Suprapubic skin (tissue), 4 donors: ENCODE results near the gene WFIKKN1. TPM values are rescaled to one million over a fixed set of nuclear protein-coding genes. Genes with fewer than 3 reads are reported as not detected.

Experiments
- DNase-seq, 2 donors: peaks; one replicate each; pipeline ENCODE4 v3.0.0-alpha.2; 2019; ENCODE audit warnings: low spot score in 2 of 2
- H3K27ac ChIP-seq: fragments of 200-600 bp; sonication (generic); one replicate; pipeline ENCODE4 v1.5.1; 2019
- H3K27me3 ChIP-seq: fragments of 200-600 bp; sonication (generic); one replicate; pipeline ENCODE4 v1.5.1; 2019
- H3K36me3 ChIP-seq: fragments of 200-600 bp; sonication (generic); one replicate; pipeline ENCODE4 v1.5.1; 2019
- H3K4me1 ChIP-seq: fragments of 200-600 bp; sonication (generic); one replicate; pipeline ENCODE4 v1.5.1; 2019
- H3K4me3 ChIP-seq: fragments of 200-600 bp; sonication (generic); one replicate; pipeline ENCODE4 v1.5.1; 2019; ENCODE audit warnings: mild to moderate bottlenecking
- H3K9me3 ChIP-seq: fragments of 200-600 bp; sonication (generic); one replicate; pipeline ENCODE4 v1.5.1; 2019
- EP300 ChIP-seq: sonication (generic); formaldehyde crosslinking; IDR thresholded peaks from one replicate; pipeline ENCODE4 v1.6.1; 2017; ENCODE audit warnings: antibody characterized with exemption
- POLR2A ChIP-seq, 2 donors: fragments of 450-650 bp; IDR thresholded peaks; one replicate each; pipeline ENCODE4 v1.6.1; 2017; ENCODE audit warnings: antibody characterized with exemption in 2 of 2, mild to moderate bottlenecking in 2 of 2, moderate library complexity in 2 of 2
- POLR2AphosphoS5 ChIP-seq, 3 donors: sonication (generic); formaldehyde crosslinking; IDR thresholded peaks; one replicate each; pipeline ENCODE4 v1.6.1; 2017; ENCODE audit warnings: antibody characterized with exemption in 3 of 3
- whole genome bisulfite sequencing: methylation state at CpG from one replicate; pipeline ENCODE4 v1.1.5; 2018; 5-methylcytosine and 5-hydroxymethylcytosine counted together
- total RNA-seq, 4 donors: library from RNA; depleted of rRNA; stranded (reverse); fragments of >200 nt; gene quantifications; one replicate each; pipeline ENCODE4 v1.1.0, GENCODE V29; 2016
- TF ChIP-seq, protein P1 (sequence below), 2 donors: fragments of 200-600 bp in 1 of 2; fragments of 450-650 bp in 1 of 2; sonication (generic) in 1 of 2; IDR thresholded peaks; one replicate each; pipeline ENCODE4 v1.5.1; 2016 to 2019; ENCODE audit warnings: antibody characterized with exemption in 2 of 2, mild to moderate bottlenecking in 1 of 2, moderate library complexity in 1 of 2

Gene WFIKKN1
- total RNA-seq, 4 donors from 2014 or later: 1.2 to 12.6 (median 4.6) TPM

DNA sequence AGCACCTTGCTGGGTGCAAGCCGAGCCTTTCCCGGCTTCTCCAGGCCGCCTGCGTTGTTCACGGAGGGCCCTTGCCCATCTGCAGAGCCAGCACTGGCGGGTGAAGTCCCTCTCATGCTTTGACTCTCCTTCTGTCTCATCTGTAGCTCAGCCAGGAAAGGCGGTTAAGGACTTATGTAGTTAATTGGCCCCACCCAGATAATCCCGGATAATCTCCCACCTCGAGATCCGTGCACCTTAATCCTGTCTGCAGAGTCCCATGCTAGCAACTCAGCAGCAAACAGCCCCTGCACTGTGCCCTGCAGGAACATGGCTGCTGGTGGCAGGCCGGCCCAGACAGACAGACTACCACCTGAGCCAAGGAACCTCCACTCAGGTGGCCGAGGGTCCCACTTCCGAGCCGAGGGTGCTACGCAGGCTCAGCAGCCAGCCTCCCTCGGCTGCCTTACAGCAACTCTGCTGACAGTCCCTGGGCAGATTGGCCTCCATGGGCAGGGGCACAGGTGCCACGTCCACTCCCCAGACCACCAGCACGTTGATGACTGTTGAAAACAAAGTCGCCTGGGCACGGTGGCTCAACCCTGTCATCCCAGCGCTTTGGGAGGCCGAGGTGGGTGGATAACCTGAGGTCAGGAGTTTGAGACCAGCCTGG, 24.0 kb upstream of the WFIKKN1 start:
- TF ChIP-seq, protein P1, sequence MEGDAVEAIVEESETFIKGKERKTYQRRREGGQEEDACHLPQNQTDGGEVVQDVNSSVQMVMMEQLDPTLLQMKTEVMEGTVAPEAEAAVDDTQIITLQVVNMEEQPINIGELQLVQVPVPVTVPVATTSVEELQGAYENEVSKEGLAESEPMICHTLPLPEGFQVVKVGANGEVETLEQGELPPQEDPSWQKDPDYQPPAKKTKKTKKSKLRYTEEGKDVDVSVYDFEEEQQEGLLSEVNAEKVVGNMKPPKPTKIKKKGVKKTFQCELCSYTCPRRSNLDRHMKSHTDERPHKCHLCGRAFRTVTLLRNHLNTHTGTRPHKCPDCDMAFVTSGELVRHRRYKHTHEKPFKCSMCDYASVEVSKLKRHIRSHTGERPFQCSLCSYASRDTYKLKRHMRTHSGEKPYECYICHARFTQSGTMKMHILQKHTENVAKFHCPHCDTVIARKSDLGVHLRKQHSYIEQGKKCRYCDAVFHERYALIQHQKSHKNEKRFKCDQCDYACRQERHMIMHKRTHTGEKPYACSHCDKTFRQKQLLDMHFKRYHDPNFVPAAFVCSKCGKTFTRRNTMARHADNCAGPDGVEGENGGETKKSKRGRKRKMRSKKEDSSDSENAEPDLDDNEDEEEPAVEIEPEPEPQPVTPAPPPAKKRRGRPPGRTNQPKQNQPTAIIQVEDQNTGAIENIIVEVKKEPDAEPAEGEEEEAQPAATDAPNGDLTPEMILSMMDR (IDR thresholded peaks at IDR 0.05): no peak
- no peak for TF ChIP-seq POLR2A (IDR thresholded peaks at IDR 0.05)
- no peak for TF ChIP-seq POLR2AphosphoS5 (IDR thresholded peaks at IDR 0.05)
- no peak for TF ChIP-seq EP300
- H3K36me3 ChIP-seq: peaks cover 6% of the 10 kb centered on the region
- H3K27ac ChIP-seq: no peak overlapping the region
- H3K9me3 ChIP-seq: no peaks in the 10 kb centered on the region
- no peak overlapping the region for H3K4me3 ChIP-seq
- 97% methylated on average over 8 of the region's 22 CpGs for WGBS
- no peaks in the 10 kb centered on the region for H3K27me3 ChIP-seq
- peaks cover 24% of the 10 kb centered on the region for H3K4me1 ChIP-seq
- DNase-seq: no peak

DNA sequence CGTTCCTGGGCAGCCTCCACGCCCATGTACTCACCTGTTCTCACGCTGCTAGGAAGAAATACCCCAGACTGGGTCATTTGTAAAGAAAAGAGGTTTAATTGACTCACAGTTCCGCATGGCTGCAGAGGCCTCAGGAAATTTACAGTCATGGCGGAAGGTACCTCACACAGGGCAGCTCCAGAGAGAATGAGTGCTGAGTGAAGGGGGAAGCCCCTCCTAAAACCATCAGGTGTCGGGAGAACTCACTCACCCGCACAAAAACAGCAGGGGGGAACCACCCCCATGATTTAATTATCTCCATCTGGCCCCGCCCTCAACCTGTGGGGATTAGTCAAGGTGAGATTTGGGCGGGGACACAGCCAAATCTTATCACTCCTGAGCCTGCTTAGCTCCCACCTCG, 22.8 kb upstream of the WFIKKN1 start:
- no peak for DNase-seq
- WGBS: 75% methylated on average over 10 of the region's 10 CpGs
- no peak for TF ChIP-seq POLR2AphosphoS5 (IDR thresholded peaks at IDR 0.05)
- Histone ChIP-seq H3K27ac (no peak overlapping the region), H3K27me3 (no peaks in the 10 kb centered on the region), H3K4me1 (peaks cover 24% of the 10 kb centered on the region), H3K9me3 (no peaks in the 10 kb centered on the region), H3K36me3 (peaks cover 6% of the 10 kb centered on the region), H3K4me3 (no peak overlapping the region)

DNA sequence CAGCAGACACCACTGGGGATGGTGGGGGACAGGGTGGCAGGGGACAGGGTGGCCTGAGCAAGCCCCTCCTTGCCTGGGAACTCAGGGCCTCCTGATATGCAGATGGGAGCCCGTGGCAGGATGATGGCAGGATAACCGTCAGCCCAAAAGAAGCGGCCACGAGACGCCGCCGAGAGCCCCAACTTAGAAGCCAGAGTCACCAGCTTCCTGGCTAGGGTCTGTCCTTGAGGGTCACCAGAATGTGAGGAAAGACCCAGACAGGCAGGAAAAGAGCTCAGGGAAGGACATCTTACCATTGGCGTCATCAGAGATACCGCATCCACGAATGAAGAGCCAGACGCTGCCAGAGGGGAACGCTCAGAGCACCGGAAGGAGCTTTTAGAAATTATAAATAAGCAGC, 21.5 kb upstream of the WFIKKN1 start:
- 88% methylated on average over 11 of the region's 13 CpGs for WGBS
- Histone ChIP-seq H3K27me3 (no peaks in the 10 kb centered on the region), H3K4me3 (no peak overlapping the region), H3K4me1 (peaks cover 24% of the 10 kb centered on the region), H3K36me3 (peaks cover 9% of the 10 kb centered on the region), H3K27ac (no peak overlapping the region), H3K9me3 (no peaks in the 10 kb centered on the region)
- TF ChIP-seq POLR2AphosphoS5 (IDR thresholded peaks at IDR 0.05): no peak
- TF ChIP-seq EP300: no peak
- TF ChIP-seq POLR2A (IDR thresholded peaks at IDR 0.05): no peak
- TF ChIP-seq, protein P1 (IDR thresholded peaks at IDR 0.05): no peak
- DNase-seq: no peak

DNA sequence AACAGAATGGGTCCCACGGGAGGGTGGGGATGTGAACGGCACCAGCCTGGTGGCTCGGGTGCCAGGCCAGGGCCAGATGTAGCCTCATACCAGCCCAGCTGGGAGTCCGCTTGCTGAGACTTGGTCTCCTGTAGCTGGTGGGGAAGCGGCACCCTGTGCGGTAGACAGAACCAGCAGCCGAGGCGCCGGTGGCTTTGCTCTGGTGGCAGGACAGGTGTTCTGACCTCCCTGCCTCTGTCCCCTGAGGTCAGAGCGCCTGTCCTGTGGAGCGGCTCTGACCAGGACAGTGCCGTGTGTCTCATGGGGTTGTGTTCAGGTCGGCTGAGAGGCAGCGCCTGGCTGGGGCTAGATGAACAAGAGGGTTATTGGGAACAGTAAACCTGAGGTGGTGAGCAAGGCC, 20.8 kb upstream of the WFIKKN1 start:
- TF ChIP-seq POLR2AphosphoS5 (IDR thresholded peaks at IDR 0.05) (no peak), EP300 (no peak), POLR2A (IDR thresholded peaks at IDR 0.05) (no peak)
- TF ChIP-seq, protein P1 (IDR thresholded peaks at IDR 0.05): no peak
- peak overlapping the region; percentile 64 for H3K27ac ChIP-seq
- 90% methylated on average over 14 of the region's 14 CpGs for WGBS

DNA sequence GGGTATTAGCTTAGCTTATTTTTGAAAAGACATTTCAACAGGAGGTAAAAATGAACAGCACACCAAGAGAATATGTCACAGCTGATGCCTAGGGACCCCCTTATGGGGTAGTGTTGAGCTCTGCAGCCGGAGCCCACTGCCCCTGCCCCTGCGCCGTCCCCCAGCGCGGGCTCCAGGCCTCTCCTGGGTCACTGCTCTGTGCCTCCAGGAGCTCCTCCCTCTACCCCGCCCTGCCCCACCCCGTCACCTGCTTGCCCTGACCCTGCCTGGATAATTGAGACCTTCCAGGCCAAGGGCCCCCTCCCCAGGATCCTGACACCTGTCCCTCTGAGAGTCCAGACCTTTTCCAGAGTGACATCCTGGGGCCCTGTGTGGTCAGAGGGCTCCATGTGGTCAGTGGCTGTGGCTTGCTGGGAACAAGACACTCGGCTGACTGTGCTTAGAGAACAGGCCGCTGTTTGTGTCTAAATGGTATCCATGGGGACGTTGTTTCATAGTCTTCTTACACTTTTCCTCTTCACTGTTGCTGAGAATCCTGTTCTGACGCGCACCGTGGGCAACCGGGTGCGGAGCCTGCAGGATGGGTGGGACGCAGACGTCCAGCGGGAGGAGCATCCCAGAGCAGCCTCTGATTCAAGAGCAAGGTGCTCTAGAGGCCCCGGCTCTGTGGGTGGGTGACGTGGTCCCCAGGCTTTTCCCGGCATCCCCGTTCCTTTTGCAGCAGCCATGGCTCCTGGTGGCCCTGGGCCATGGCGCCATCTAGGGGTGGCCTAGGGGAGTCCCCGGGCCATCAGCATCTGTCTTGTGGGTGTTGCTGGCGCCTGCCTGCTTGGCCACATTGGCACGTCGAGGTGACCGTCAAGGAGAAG, 20.0 kb upstream of the WFIKKN1 start:
- H3K27me3 ChIP-seq: no peaks in the 10 kb centered on the region
- H3K9me3 ChIP-seq: no peaks in the 10 kb centered on the region
- H3K4me1 ChIP-seq: peaks cover 24% of the 10 kb centered on the region
- peak overlapping the region; percentile 64 for H3K27ac ChIP-seq
- WGBS: 73% methylated on average over 12 of the region's 28 CpGs
- H3K36me3 ChIP-seq: peaks cover 9% of the 10 kb centered on the region
- no peak overlapping the region for H3K4me3 ChIP-seq
- TF ChIP-seq POLR2A (IDR thresholded peaks at IDR 0.05): no peak
- TF ChIP-seq, protein P1 (IDR thresholded peaks at IDR 0.05): peak; percentile 57 to 84
- DNase-seq: peak in 1 of 2 donors; percentile 79

More for the DNA sequence above, 20.8 kb upstream of the WFIKKN1 start:
- DNase-seq: no peak
- no peaks in the 10 kb centered on the region for H3K9me3 ChIP-seq
- peaks cover 24% of the 10 kb centered on the region for H3K4me1 ChIP-seq
- no peaks in the 10 kb centered on the region for H3K27me3 ChIP-seq
- no peak overlapping the region for H3K4me3 ChIP-seq
- H3K36me3 ChIP-seq: peaks cover 14% of the 10 kb centered on the region
